Forelimb muscle (tissue), 1 donor: Measurements from ENCODE around the gene PPP1R13B. TPM values are rescaled to one million over a fixed set of nuclear protein-coding genes. Genes with fewer than 3 reads are reported as not detected.
A peak's percentile ranks its signal among the peaks of the same experiment; 100 is the strongest.

Experiments used
- DNase-seq: peaks from one replicate; pipeline ENCODE4 v3.0.0-alpha.2; 2013; ENCODE audit warnings: low read depth
- polyA plus RNA-seq: library from polyadenylated mRNA; unstranded; fragments of 120-200 nt; gene quantifications from one replicate; pipeline ENCODE4 v1.2.1, GENCODE V29; 2013; ENCODE audit not compliant: insufficient read length

Gene PPP1R13B
- polyA plus RNA-seq, 1 donor: 7.7 TPM

DNA sequence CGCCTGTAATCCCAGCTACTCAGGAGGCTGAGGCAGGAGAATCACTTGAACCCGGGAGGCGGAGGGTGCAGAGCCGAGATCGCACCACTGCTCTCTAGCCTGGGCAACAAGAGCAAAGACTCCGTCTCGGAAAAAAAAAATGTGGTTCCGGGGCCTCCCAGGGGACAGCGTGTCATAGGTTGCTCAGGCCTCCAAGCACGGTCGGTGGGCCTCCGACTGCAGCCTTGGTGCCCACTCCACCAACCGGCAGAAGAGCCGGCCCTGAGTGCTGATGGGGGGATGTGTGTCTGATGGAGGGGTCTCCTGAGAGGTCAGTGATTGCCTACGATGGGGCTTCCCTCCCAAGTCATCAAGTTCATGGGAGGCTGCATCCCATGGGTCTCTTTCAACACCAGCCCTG is 115.9 kb downstream of the PPP1R13B start:
- no peak for DNase-seq

DNA sequence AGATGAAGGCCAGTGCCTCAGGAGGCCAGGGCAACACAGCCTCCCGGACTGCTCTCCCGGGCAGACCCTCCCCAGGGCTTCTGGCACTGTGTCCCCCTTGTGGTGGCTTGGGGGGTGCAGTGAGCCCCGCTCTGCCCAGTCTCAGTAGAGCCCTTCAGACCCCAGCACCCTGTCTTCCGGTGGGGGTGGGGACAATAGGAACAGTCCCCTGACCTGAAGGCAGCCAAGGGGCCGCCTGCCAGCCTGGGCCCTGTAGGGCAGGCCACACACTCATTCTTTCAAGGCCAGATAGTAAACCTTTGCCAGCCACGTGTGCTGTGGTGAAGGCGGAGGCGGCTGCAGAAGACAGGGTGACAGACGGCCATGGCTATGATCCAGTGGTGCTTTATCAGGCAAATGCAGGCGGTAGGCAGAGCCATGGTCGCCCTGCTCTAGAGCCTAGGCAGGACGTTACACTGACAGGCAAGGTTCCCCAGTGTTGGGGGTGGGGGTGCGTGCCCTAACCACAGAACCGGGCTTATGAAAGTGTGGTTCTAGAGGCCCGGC is 116.8 kb downstream of the PPP1R13B start:
- no peak for DNase-seq

- no peak for DNase-seq
These were observed 117.6 kb downstream of the PPP1R13B start for GRCh38 chr14:103729496-103730448.

GRCh38 chr14:103728721-103729120 is 118.7 kb downstream of the PPP1R13B start:
- DNase-seq: no peak

DNA sequence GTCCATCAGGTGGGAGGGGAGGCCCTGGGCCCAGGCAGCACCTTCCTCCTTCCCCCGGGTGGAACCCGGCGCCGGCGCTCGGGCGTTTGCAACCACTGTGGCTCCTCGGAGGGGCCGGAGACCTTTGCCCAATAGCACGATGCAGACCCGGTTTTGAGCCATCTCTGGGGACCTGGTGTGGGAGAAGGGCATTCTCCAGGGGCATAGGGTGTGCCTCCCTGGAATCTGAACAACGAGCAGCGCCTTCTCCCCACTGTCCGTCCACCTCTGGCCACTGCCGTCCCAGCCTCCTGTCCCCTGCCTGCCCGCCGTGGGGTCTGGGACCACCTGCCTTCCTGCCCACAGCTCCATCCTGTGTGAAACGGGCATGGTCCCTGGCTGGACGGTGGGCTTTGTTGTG is 119.2 kb downstream of the PPP1R13B start:
- DNase-seq: no peak

DNA sequence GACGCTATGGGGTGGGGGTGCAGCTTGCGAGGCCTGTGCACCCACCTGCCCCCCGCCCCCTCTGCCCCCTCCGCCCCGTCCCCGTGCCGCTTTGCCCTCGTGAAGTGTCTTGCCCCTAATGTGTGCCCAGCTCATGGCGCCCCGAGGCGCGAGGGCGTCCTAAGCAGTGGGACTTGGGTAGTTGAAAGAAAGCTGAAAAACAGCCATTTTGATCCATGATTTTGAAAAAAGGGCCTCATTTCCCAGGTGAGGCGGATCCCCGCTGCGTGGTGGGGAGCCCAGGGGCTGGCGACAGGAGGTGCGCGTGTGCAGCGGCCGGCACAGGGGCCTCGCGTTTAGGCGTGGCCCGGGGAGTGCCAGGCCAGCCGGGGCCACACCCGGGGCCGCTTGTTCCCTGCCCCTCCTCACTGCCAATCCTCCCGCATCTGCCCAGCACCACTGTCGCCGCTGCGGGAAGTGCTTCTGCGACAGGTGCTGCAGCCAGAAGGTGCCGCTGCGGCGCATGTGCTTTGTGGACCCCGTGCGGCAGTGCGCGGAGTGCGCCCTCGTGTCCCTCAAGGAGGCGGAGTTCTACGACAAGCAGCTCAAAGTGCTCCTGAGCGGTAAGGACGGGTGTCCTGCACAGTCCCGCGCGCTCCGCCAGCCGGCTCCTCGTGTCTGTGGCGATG is 119.9 kb downstream of the PPP1R13B start:
- DNase-seq: no peak

GRCh38 chr14:103726474-103726873 is 120.9 kb downstream of the PPP1R13B start:
- no peak for DNase-seq

GRCh38 chr14:103725739-103726395 is 121.5 kb downstream of the PPP1R13B start:
- DNase-seq: no peak

- no peak for DNase-seq
These were observed 122.2 kb downstream of the PPP1R13B start for GRCh38 chr14:103725001-103725682.

DNA sequence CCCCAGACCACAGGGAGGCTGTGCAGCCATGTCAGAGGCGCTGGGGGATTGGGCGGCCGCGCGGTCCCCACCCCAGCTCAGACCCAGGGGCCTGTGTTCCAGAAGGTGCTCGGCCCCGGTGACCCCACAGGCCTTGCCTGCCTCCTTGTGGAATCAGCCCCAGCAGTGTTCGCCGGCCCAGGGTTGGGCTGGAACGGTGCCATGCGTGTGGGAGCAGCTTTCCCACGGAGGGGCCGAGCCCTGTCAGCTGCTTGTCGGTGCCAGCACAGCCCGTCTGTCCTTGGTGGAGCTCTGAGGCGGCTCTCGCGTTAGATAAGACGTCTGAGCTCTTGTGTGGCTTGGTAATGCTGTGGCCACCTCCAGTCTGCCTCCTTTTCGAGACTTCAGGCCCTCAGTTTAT is 123.3 kb downstream of the PPP1R13B start:
- no peak for DNase-seq

- no peak for DNase-seq
These were observed 123.7 kb downstream of the PPP1R13B start for GRCh38 chr14:103723748-103724081.

- DNase-seq: no peak
These were observed 125.8 kb downstream of the PPP1R13B start for GRCh38 chr14:103721334-103722120.

DNA sequence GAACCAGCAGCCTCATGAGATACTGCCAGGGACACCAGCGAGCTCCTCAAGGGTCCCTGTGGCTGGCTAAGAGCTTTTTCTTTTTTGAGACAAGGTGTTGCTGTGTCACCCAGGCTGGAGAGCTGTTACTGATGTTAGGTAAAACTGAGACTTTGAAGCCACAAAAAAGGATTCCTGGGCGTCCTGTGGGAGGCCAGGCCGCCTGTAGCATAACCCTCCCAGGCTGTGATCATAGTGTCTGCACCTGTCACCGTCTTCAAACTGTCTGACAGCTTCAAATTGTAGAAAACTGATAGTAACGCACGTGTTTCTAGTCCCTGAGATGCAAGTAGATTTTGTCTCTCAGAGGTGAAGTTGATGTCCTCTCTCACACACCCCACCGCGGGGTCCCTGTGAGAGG is 127.6 kb downstream of the PPP1R13B start:
- DNase-seq: no peak

DNA sequence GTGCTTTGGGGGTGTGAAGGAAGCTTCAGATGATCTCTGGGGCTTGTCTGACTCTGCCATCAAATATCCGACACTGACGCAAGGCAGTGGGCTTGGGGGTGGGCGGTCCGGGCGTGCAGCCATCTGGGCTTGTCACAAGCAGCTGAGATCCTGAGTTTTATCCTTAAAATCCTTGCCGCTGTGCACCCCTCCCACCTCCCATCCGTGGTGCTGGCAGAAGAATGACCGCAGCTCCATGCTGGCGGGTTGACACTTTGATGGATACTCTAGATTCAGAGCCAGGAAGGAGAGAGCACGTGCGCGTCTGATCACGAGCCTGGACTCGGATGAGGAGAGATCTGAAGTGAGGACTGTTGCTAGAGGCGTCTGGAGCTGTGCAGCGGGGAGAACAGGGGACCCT is 128.8 kb downstream of the PPP1R13B start:
- no peak for DNase-seq

DNA sequence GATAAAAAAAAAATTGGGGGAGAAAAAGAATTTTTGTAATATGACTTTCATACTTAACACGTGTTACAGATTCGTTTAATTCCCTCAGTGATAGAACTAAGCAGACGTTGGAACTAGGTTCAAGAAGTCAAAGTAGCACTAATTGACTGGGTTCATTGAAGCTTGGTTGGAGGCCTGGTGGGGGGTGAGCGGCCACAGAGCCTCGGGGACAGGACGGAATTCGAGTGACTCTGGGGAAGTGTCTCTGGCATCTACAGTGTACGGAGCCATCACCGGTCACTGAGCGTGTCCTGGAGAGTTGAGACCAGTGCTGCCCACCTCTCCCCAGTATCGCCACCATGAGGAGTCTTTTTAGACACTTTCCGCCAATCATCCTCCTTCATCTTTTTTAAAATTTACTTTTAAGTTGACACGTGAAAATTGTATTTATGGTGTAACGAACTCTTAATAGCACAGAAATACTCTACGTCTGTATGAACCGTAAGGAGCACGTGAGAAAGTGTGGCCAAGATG is 130.4 kb downstream of the PPP1R13B start:
- no peak for DNase-seq

GRCh38 chr14:103716091-103716801 is 131.1 kb downstream of the PPP1R13B start:
- DNase-seq: no peak

DNA sequence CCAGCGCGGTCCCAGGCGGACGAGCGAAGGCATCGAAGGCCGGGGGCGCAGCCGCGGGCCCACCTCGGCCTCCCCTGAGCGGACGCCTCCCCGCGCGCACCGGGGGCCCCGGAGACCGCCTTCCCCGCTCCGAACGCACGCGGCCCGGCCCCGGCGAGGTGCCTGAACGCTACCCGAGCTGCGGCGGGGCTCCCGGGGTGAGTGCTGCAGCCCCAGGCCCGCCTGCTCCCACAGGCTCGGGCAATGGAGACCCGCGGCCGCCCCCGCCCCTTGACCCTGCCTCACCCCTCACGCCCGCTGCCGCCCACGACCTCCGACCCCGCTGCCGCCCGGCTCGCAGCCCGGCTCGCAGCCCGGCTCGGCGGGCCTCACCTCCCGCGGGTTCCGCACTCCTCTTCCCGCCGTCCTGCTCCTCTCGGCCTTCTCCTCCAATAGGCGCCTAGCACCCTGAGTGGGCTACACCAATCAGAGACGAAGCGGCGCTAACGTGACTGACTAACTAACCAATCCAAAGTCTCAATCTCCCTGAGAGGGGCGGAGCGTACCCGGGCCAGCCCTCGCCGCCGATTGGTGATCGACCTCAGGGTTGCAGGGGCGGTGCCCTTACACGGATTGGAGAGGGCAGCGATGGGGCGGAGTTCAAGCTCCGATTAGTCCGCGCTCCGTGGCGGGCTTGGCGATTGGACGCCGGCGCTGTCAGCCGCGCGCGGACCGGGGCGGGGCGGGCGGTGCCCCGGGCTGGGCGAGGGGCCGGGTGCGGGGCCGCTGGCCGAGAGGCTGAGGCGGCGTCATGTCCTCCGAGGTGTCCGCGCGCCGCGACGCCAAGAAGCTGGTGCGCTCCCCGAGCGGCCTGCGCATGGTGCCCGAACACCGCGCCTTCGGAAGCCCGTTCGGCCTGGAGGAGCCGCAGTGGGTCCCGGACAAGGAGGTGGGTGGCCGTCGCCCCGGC is 132.0 kb downstream of the PPP1R13B start, which contains the start of the genes XRCC3 and ZFYVE21:
Gene XRCC3 (minus strand): TSS at position 400 of the 949 bp plus-strand sequence. CDS start 4,364 bp downstream, outside the sequence.
Gene ZFYVE21 (plus strand): TSS at position 759 of the 949 bp plus-strand sequence. CDS start 32 bp downstream, at position 791.
- DNase-seq: peak; percentile 96

DNA sequence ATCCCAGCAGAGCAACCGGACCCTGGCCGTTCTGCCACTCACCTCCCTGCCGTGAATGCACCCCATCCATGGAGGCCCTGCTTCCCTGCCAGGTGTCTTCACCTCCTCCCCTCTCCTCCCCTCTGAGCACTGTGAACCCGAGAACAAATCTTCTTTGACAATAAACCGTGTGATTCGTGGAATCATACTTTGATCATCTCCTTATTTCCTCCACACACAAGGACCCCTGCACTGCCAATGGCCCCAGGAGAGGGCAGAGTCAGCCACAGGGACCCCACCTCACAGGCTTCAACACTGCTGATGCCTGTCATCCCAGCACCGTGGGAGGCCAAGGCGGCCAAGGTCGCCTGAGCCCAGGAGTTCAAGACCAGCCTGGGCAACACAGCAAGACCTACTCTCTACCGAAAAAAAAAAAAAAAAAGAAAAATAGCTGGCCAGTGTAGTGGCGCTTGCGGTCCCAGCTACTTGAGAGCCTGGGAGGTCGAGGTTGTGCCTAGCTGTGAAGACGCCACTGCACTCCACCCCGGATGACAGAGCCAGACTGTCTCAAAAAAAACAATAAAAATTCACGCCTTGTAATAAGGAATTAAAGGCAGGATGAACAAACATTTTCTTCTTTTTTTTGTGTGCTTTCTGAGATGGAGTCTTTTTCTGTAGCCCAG is 133.2 kb downstream of the PPP1R13B start:
- no peak for DNase-seq
